Measurements from ENCODE around the gene FBXL16. TPM values are rescaled to one million over a fixed set of nuclear protein-coding genes. Genes with fewer than 3 reads are reported as not detected.
A peak's percentile ranks its signal among the peaks of the same experiment; 100 is the strongest.

FBXL16 gene
- polyA plus RNA-seq, 1 donor, result 0.52 TPM

GRCh38 chr16:676565-676902 lies 29.1 kb downstream of the FBXL16 start:
- DNase-seq, result no peak

GRCh38 chr16:675884-676564 lies 29.6 kb downstream of the FBXL16 start:
- DNase-seq, result no peak

- no peak for DNase-seq
These were observed 30.4 kb downstream of the FBXL16 start, which contains the start of gene RHBDL1 for GRCh38 chr16:674968-675883. TSS of gene RHBDL1 (plus strand) at chr16:675671. CDS start at chr16:675791, 120 bp downstream.

- DNase-seq, result no peak
These were observed 31.3 kb downstream of the FBXL16 start for GRCh38 chr16:674214-674881.

GRCh38 chr16:673399-673991 lies 32.1 kb downstream of the FBXL16 start:
- no peak for DNase-seq

- no peak for DNase-seq
These were observed 32.8 kb downstream of the FBXL16 start for GRCh38 chr16:672851-673250.

GRCh38 chr16:672371-672770 lies 33.2 kb downstream of the FBXL16 start:
- no peak for DNase-seq

- DNase-seq, result no peak
These were observed 34.1 kb downstream of the FBXL16 start for GRCh38 chr16:671353-672131.

- DNase-seq, result no peak
These were observed 34.9 kb downstream of the FBXL16 start for GRCh38 chr16:670485-671352.

- DNase-seq, result no peak
These were observed 35.9 kb downstream of the FBXL16 start for GRCh38 chr16:669666-670065.

GRCh38 chr16:668519-669171 lies 37.0 kb downstream of the FBXL16 start:
- DNase-seq, result no peak

GRCh38 chr16:667780-668518 lies 37.7 kb downstream of the FBXL16 start, which contains the start of gene RHOT2:
TSS of gene RHOT2 (plus strand) at chr16:668132. CDS start at chr16:668200, 68 bp downstream.
- DNase-seq, result peak; percentile 93

- DNase-seq, result no peak
These were observed 38.4 kb downstream of the FBXL16 start for GRCh38 chr16:667113-667779.

GRCh38 chr16:666572-666971 lies 39.0 kb downstream of the FBXL16 start:
- DNase-seq, result no peak

- DNase-seq, result no peak
These were observed 43.0 kb downstream of the FBXL16 start for GRCh38 chr16:662597-662996.

- DNase-seq, result no peak
These were observed 43.5 kb downstream of the FBXL16 start for GRCh38 chr16:662095-662494.

- DNase-seq, result no peak
These were observed 44.3 kb downstream of the FBXL16 start for GRCh38 chr16:661184-661821.

- DNase-seq, result peak; percentile 68
These were observed 45.0 kb downstream of the FBXL16 start for GRCh38 chr16:660459-661183.

Data from hindlimb muscle (tissue), 1 donor.